GM12891 (cell line): ENCODE results near the gene VWA1.
"Not testable (repeated sequence)": the region's sequence is repeated elsewhere in the genome, so short reads cannot be mapped to it uniquely, and the experiment has no call there.

Experiments used
- DNase-seq: peaks from one replicate; pipeline ENCODE4 v3.0.0; 2011; ENCODE audit warnings: low spot score; ENCODE audit not compliant: insufficient read length
- FAIRE-seq: peaks from 2 replicates; lab custom pipeline; 2011; peaks lifted over from hg19 to GRCh38; lab: Jason Lieb, UNC
- PAX5 ChIP-seq: IDR thresholded peaks from 2 replicates; pipeline ENCODE4 v1.6.1; 2011; ENCODE audit warnings: low read length, moderate library complexity, mild to moderate bottlenecking; ENCODE audit not compliant: insufficient read depth, severe bottlenecking
- POLR2A ChIP-seq: IDR thresholded peaks from 2 replicates; pipeline ENCODE4 v1.6.1; 2011; ENCODE audit warnings: low read depth, low read length, control low read depth
- POLR2AphosphoS5 ChIP-seq: IDR thresholded peaks from 2 replicates; pipeline ENCODE4 v1.6.1; 2011; ENCODE audit warnings: low read depth, low read length, control low read depth
- POU2F2 ChIP-seq: IDR thresholded peaks from 2 replicates; pipeline ENCODE4 v1.6.1; 2011; ENCODE audit warnings: low read depth, mild to moderate bottlenecking, control low read depth, low read length, moderate library complexity
- SPI1 ChIP-seq: IDR thresholded peaks from 2 replicates; pipeline ENCODE4 v1.6.1; 2011; ENCODE audit warnings: low read depth, low read length, control low read depth
- TAF1 ChIP-seq: IDR thresholded peaks from 2 replicates; pipeline ENCODE4 v1.6.1; 2011; ENCODE audit warnings: low read depth, low read length, control low read depth

The VWA1 gene

GRCh38 chr1:1403653-1404052 is 31.8 kb upstream of the VWA1 start:
- TF ChIP-seq POU2F2, result peak; percentile 21; the same call in 1 of the 2 replicates
- no peak for TF ChIP-seq POLR2A
- no peak for DNase-seq
- FAIRE-seq, result no peak

DNA sequence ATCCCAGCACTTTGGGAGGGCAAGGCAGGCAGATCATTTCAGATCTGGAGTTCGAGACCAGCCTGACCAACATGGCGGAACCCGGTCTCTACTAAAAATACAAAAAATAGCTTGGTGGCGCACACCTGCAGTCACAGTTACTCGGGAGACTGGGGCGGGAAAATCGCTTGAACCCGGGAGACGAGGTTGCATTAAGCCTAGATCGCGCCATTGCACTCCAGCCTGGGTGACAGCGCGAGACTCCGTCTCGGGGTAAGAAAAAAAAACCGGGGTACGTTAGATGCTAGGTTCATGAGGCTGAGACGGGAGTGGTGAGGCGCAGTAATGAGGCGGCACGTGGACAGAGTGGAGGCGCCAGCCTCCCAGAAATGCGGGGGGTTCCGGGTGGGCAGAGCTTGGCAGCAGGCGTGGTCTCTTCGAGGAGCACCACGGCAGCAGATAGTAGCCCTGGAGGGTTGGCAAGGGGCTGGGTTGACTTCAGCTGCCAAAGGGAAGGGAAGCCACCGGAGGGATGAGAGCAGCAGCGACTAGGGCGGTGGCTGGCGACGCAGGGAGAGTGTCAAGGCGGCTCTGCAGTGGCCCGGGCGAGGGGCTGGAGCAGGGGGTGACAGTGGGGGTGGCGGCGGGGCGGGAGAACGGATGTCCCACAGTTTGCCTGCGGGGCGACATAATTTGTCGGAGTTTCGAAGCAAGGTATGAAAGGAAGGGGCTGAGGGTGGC is 29.2 kb upstream of the VWA1 start:
- no peak for DNase-seq
- peak; percentile 70 for FAIRE-seq

GRCh38 chr1:1406821-1407635 is 28.5 kb upstream of the VWA1 start, which contains the start of gene MRPL20:
MRPL20 (minus strand) TSS chr1:1407293; CDS start chr1:1407217, 76 bp downstream.
- TF ChIP-seq TAF1 (peak; percentile 96), PAX5 (no peak), POLR2A (peak; percentile 94), POU2F2 (peak; percentile 57), POLR2AphosphoS5 (peak; percentile 96), SPI1 (peak; percentile 5; the same call in 1 of the 2 replicates)
- DNase-seq (peak; percentile 99), FAIRE-seq (peak; percentile 98)

More for the DNA sequence above, 29.2 kb upstream of the VWA1 start:
- TF ChIP-seq PAX5 (no peak), SPI1 (no peak), POU2F2 (no peak), TAF1 (no peak), POLR2AphosphoS5 (no peak), POLR2A (no peak)

- FAIRE-seq, result peak; percentile 13
- no peak for TF ChIP-seq POLR2A
- no peak for TF ChIP-seq POLR2AphosphoS5
- TF ChIP-seq POU2F2, result no peak
- no peak for TF ChIP-seq TAF1
- peak; percentile 84 for TF ChIP-seq PAX5
- no peak for TF ChIP-seq SPI1
- no peak for DNase-seq
These were observed 27.7 kb upstream of the VWA1 start for GRCh38 chr1:1407636-1408318.

DNA sequence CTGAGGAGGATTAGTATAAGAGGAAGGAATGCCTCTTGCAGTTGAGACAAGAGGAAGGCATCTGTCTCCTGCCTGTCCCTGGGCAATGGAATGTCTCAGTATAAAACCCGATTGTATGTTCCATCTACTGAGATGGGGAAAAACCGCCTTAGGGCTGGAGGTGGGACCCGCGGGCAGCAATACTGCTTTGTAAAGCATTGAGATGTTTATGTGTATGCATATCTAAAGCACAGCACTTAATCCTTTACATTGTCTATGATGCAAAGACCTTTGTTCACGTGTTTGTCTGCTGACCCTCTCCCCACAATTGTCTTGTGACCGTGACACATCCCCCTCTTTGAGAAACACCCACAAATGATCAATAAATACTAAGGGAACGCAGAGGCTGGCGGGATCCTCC is 25.3 kb upstream of the VWA1 start:
- not testable (repeated sequence) for DNase-seq, FAIRE-seq

GRCh38 chr1:1411626-1412025 is 23.9 kb upstream of the VWA1 start:
- TF ChIP-seq POLR2AphosphoS5 (0 out of 2 replicates have a peak, but pooled peaks have one; percentile 26), PAX5 (no peak)
- no peak for FAIRE-seq

GRCh38 chr1:1412311-1412902 is 23.1 kb upstream of the VWA1 start:
- DNase-seq, FAIRE-seq: not testable (repeated sequence)

More at GRCh38 chr1:1411626-1412025, 23.9 kb upstream of the VWA1 start:
- no peak for DNase-seq

GRCh38 chr1:1415751-1416150 is 19.7 kb upstream of the VWA1 start:
- TF ChIP-seq PAX5 (no peak), POLR2AphosphoS5 (no peak), POLR2A (no peak), SPI1 (no peak), TAF1 (no peak), POU2F2 (no peak)
- DNase-seq, result no peak
- peak; percentile 38 for FAIRE-seq

GRCh38 chr1:1417396-1417795 is 18.1 kb upstream of the VWA1 start:
- FAIRE-seq, result not testable (repeated sequence)

More at GRCh38 chr1:1417396-1417795, 18.1 kb upstream of the VWA1 start:
- not testable (repeated sequence) for DNase-seq
